GM12874 (cell line): ENCODE data around the gene TMC1.

Source experiments
- TF ChIP-seq, protein P1 (sequence below): IDR thresholded peaks from 2 replicates; pipeline ENCODE4 v1.5.1; 2011; ENCODE audit warnings: low read depth, mild to moderate bottlenecking, control low read depth, low read length, moderate library complexity; ENCODE audit not compliant: insufficient read depth

The TMC1 gene

DNA sequence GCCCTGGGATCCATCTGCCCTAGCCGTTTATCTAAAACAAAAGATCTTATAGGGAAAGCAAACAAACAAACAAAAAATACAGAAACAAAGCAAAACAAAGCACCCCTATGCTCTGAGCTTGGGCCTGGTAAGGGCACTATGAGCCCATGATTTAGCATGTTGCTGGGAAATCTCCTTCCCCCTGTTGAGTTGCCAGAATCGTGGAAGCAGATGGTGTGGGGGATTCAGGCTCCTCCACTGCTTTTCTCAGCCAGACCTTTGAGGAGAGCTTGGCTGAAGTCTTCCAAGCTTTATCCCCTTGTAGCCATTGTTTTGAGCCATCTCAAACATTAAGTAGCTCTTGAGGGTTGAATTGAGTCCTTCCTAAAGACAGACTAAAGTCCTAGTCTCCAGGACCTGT is 29.9 kb downstream of the TMC1 start:
- TF ChIP-seq, protein P1, sequence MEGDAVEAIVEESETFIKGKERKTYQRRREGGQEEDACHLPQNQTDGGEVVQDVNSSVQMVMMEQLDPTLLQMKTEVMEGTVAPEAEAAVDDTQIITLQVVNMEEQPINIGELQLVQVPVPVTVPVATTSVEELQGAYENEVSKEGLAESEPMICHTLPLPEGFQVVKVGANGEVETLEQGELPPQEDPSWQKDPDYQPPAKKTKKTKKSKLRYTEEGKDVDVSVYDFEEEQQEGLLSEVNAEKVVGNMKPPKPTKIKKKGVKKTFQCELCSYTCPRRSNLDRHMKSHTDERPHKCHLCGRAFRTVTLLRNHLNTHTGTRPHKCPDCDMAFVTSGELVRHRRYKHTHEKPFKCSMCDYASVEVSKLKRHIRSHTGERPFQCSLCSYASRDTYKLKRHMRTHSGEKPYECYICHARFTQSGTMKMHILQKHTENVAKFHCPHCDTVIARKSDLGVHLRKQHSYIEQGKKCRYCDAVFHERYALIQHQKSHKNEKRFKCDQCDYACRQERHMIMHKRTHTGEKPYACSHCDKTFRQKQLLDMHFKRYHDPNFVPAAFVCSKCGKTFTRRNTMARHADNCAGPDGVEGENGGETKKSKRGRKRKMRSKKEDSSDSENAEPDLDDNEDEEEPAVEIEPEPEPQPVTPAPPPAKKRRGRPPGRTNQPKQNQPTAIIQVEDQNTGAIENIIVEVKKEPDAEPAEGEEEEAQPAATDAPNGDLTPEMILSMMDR = no peak

DNA sequence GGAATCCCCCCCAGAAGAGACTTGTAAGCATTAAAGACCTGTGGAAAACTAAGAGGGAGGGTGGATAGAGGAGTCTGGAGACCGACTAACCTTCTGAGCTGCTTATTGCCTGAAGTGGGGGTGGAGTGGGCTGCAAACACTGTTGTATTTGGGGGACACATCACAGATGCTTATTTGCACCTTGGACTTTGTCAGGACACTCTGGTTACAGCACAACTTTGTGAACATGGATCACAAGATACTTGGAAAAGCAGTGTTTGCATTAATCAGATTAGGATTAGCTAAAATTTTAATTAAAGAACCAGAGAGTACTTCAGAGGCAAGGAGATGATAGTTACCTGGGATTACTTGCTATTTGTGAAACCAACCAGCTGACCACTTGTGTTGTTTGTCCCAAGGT is 30.9 kb downstream of the TMC1 start:
- TF ChIP-seq, protein P1 = no peak

DNA sequence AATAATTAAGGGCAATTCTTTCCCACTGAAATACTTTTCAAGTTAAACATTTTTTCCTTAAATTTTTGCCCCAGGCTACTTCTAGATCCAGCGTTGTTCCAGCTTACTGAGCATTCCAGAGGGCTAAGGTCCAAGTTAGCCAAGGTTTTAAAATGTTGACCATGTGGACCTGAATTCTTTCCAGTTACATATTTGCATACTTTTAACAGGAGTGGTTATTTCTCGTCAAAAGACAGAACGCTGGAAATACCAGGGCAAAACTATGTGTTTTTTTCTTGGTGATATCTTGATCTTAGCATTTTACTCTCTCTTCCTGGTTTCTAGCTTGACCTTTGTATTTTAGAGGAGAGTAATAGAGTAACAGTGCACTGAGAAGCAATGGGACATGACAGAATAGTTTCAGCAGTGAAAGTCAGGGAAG is 32.8 kb downstream of the TMC1 start:
- TF ChIP-seq, protein P1 = no peak

DNA sequence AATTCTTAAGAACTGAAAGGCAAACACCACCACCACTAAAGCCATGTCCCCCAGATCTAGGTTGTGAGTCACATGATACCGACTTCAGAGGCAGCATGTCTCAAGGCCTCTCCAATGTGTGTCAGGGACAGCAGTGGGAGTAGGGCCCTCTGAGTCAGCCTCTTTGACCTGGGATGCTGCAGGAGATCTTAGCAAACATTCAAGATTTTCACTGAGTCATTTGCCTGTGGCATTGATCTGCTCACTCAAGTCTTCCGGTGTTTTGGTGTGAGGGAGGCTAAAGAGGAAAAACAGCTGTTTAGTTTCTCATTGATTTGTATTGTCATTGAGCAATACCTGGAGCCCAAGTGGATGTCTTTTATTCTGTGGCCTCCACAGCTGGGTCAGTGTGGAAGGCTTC is 36.1 kb downstream of the TMC1 start:
- TF ChIP-seq, protein P1 = no peak

DNA sequence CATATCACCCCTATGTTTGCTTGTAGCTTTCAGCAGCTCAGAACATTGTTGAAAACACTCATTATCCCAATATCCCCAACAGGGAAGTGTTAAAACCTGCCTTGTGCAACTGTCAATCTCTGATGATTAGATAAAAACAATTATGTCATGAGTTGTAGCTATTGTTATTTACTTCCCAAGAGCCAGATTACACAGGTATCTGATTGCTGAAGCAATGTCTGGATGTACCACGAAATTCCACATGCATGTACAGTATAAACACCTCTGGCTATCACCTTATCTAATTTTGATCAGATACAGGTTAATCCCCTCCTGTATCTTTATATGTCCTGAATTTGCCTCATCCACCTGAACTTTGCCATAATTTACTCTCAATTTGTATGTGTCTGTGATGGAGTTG is 38.7 kb downstream of the TMC1 start:
- TF ChIP-seq, protein P1 = no peak

DNA sequence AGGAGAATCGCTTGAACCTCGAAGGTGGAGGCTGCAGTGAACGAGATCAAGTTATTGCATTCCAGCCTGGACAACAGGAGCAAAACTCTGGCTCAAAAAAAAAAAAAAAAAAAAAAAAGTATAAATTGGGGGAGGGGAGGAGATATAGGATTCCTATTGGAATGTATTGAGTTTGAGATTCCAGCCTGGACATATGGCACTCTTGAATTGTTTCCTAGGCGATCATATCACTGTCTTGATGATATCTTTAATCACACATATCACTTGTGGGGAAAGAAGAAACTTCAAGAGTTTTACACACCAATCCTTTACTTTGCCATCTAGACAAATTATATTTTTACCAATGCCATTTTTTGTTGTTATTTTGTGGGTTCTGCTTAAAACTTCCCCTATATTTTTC is 42.4 kb downstream of the TMC1 start:
- TF ChIP-seq, protein P1 = no peak

DNA sequence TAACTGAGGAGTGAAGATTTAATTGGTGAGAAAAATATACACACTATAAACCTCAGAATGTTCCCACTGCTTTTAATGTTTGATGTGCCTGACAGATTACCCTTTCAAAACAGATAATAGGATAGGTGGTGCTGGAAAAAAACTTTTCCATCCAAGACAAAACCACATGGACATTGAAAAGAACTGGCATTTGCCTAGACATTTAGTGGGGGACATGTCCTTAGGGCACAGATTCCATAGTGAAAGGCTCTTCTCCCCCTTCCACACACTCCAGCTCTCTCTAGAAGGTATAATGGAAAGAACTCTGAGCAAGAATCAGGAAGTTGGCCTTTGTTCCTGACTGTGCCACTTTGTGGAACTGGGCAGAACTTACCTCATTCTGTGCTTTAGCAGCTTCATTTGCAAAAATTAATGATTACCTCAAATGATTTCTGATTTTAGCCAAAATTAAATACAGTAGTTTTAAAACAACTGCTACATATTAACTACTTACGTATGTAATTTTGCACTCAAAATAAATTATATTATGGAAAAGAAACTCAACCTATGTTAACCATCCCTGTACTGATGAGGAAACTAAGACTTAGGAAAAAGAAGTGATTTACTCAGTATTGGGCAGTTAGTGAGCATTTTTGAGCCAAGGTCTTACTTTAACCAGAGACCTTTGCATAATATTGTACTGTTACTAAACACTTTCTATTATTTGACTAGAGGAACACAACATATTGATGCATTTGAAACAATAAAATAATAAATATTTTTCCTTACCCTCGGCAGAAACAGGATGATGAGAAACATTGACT is 43.3 kb downstream of the TMC1 start:
- TF ChIP-seq, protein P1 = no peak

DNA sequence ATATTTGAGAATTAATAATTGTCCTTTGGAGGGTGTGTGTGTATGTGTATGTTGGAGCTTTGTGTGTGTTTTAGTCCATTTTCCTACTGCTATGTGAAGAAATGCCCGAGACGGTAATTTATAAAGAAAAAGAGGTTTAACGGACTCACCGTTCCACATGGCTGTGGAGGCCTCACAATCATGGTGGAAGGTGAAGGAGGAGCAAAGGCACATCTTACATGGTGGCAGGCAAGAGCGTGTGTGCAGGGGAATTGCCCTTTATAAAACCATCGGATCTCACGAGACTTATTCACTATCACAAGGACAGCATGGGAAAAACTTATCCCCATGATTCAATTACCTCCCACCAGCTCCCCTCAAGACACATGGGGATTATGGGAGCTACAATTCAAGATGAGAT is 44.1 kb downstream of the TMC1 start:
- TF ChIP-seq, protein P1 = no peak
